HFFc6 (cell line): ENCODE measurements around the gene CPNE4. TPM values are rescaled to one million over a fixed set of nuclear protein-coding genes. Genes with fewer than 3 reads are reported as not detected.
A peak's percentile ranks its signal among the peaks of the same experiment; 100 is the strongest.

Experiments
- DNase-seq: peaks from one replicate; pipeline ENCODE4 v3.0.0-alpha.2; 2018
- H3K27ac Mint-ChIP-seq: 2 replicates; pipeline ENCODE4 v1.8.0; 2020; ENCODE audit warnings: mild to moderate bottlenecking, mixed read lengths
- H3K27me3 Mint-ChIP-seq: 2 replicates; pipeline ENCODE4 v1.8.0; 2021; ENCODE audit warnings: mild to moderate bottlenecking, moderate library complexity, mixed read lengths; ENCODE audit not compliant: insufficient read depth
- H3K36me3 Mint-ChIP-seq: 2 replicates; pipeline ENCODE4 v1.8.0; 2021; ENCODE audit warnings: low read depth, mixed read lengths
- H3K4me1 Mint-ChIP-seq: 2 replicates; pipeline ENCODE4 v1.8.0; 2020; ENCODE audit warnings: low read depth, mixed read lengths
- H3K4me3 Mint-ChIP-seq: 2 replicates; pipeline ENCODE4 v1.8.0; 2020; ENCODE audit warnings: mild to moderate bottlenecking, moderate library complexity, mixed read lengths
- H3K9me3 Mint-ChIP-seq: 2 replicates; pipeline ENCODE4 v1.8.0; 2020; ENCODE audit warnings: mild to moderate bottlenecking, mixed read lengths
- CTCF ChIP-seq: fragments of 200-600 bp; sonication (generic); IDR thresholded peaks from 2 replicates; pipeline ENCODE4 v1.5.0; 2021; ENCODE audit warnings: antibody characterized with exemption, mild to moderate bottlenecking
- total RNA-seq, 6 experiments: library from RNA; stranded (reverse); fragmentation: NEBNext Ultra II Directional; extraction: Animal tissue kit (Norgen Biotek cat#: 25700); gene quantifications; 2 replicates in 1 of 6; 3 replicates in 5 of 6; pipeline ENCODE4 v1.2.3, GENCODE V29; 2021

CPNE4 gene
- total RNA-seq, 6 experiments from 2014 or later: not detected

- Mint-ChIP-seq H3K27me3 (peaks cover 5% of the 10 kb centered on the region; the same call in 1 of the 2 replicates), H3K9me3 (no peaks in the 10 kb centered on the region), H3K27ac (no peak overlapping the region), H3K4me1 (no peaks in the 10 kb centered on the region), H3K36me3 (no peaks in the 10 kb centered on the region), H3K4me3 (no peak overlapping the region)
- no peak for TF ChIP-seq CTCF
- DNase-seq: no peak
These were observed 483.1 kb downstream of the CPNE4 start for GRCh38 chr3:131551761-131552160.

GRCh38 chr3:131550562-131551465, 484.0 kb downstream of the CPNE4 start:
- Mint-ChIP-seq H3K4me3 (no peak overlapping the region), H3K4me1 (no peaks in the 10 kb centered on the region)

GRCh38 chr3:131549340-131549739, 485.5 kb downstream of the CPNE4 start:
- Mint-ChIP-seq H3K27me3 (peaks cover 3% of the 10 kb centered on the region; the same call in 1 of the 2 replicates), H3K4me3 (no peak overlapping the region), H3K27ac (no peak overlapping the region)

More at GRCh38 chr3:131550562-131551465, 484.0 kb downstream of the CPNE4 start:
- no peak for TF ChIP-seq CTCF
- Mint-ChIP-seq H3K27ac (no peak overlapping the region), H3K27me3 (peaks cover 3% of the 10 kb centered on the region; the same call in 1 of the 2 replicates), H3K9me3 (no peaks in the 10 kb centered on the region), H3K36me3 (no peaks in the 10 kb centered on the region)
- no peak for DNase-seq

GRCh38 chr3:131547585-131547984, 487.2 kb downstream of the CPNE4 start:
- Mint-ChIP-seq H3K9me3 (no peaks in the 10 kb centered on the region), H3K4me1 (peaks cover 14% of the 10 kb centered on the region), H3K36me3 (no peaks in the 10 kb centered on the region), H3K27ac (no peak overlapping the region), H3K4me3 (no peak overlapping the region), H3K27me3 (no peaks in the 10 kb centered on the region)
- no peak for TF ChIP-seq CTCF
- DNase-seq: no peak

More at GRCh38 chr3:131549340-131549739, 485.5 kb downstream of the CPNE4 start:
- Mint-ChIP-seq H3K36me3 (no peaks in the 10 kb centered on the region), H3K4me1 (peaks cover 5% of the 10 kb centered on the region), H3K9me3 (no peaks in the 10 kb centered on the region)
- no peak for DNase-seq
- TF ChIP-seq CTCF: peak; percentile 75

GRCh38 chr3:131546441-131546840, 488.4 kb downstream of the CPNE4 start:
- Mint-ChIP-seq H3K9me3 (no peaks in the 10 kb centered on the region), H3K36me3 (no peaks in the 10 kb centered on the region), H3K27me3 (no peaks in the 10 kb centered on the region), H3K27ac (no peak overlapping the region), H3K4me3 (no peak overlapping the region), H3K4me1 (peaks cover 14% of the 10 kb centered on the region)
- DNase-seq: no peak
- no peak for TF ChIP-seq CTCF
